Measurements from ENCODE around the gene CHRM5. TPM values are rescaled to one million over a fixed set of nuclear protein-coding genes. Genes with fewer than 3 reads are reported as not detected.

Gene CHRM5
- total RNA-seq, 1 experiment from 2014 or later = not detected

DNA sequence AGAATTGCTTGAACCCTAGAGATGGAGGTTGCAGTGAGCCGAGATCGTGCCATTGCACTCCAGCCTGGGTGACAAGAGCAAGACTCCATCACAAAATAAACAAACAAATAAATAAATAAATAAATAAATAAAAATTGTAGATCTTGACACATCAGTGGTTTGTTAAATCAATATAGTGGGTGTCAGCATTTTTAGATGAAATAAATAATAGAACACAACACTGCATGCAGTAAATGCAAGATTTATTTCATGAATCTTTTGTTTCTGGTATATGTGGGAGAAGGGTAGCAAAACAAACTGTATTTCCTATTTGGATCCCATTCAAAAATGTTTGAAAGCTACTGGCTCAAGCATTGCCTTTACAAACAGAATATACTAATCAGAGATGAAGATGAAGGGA lies 35.6 kb upstream of the CHRM5 start:
- RAD21 ChIA-PET (ENCODE audit: low non-redundant PET in 1 of 2, low total read pairs in 2 of 2, uncharacterized antibody in 2 of 2, unreplicated experiment in 2 of 2) = no interaction called here
- no peaks in the 10 kb centered on the region for H3K79me2 ChIP-seq (ENCODE audit: insufficient read depth, low read length)
- H3K9me2 ChIP-seq (ENCODE audit: insufficient read depth) = no peaks in the 10 kb centered on the region
- H3K27me3 ChIP-seq (ENCODE audit: insufficient read depth, low read length) = no peaks in the 10 kb centered on the region
- H4K20me1 ChIP-seq (ENCODE audit: insufficient read depth) = no peaks in the 10 kb centered on the region
- H3K4me2 ChIP-seq (ENCODE audit: low read length) = no peak overlapping the region
- no peaks in the 10 kb centered on the region for H3K36me3 ChIP-seq (ENCODE audit: control insufficient read depth in 1 of 2, insufficient read depth in 2 of 2, low read length in 2 of 2)
- BruUV-seq (replicated peaks) = no TSS peak
- no peaks in the 10 kb centered on the region for H3K4me1 ChIP-seq (ENCODE audit: control insufficient read depth in 1 of 2, insufficient read depth in 2 of 2, low read length in 2 of 2)
- intact Hi-C loops (cut with micrococcal nuclease) = no loop called here
- H2AFZ ChIP-seq (ENCODE audit: low read depth, low read length, poor library complexity, severe bottlenecking) = no peak overlapping the region
- DNase-seq (ENCODE audit: low read depth, low spot score) = no peak
- POLR2A ChIA-PET = no interaction called here
- CTCF ChIA-PET = no interaction called here
- no peak overlapping the region for H3K9ac ChIP-seq (ENCODE audit: low read length)
- ATAC-seq = no peak
- H3K9me3 ChIP-seq (ENCODE audit: control insufficient read depth in 1 of 2, insufficient read depth in 1 of 2, low read depth in 1 of 2, low read length in 2 of 2) = no peaks in the 10 kb centered on the region
- no peak for TF ChIP-seq TCF7L2 (IDR thresholded peaks at IDR 0.05; ENCODE audit: borderline replicate concordance, extremely low read depth, insufficient read depth, insufficient read length)
- no peak for TF ChIP-seq ATF3 (IDR thresholded peaks at IDR 0.05)
- TF ChIP-seq CEBPB (IDR thresholded peaks at IDR 0.05; ENCODE audit: low read depth) = no peak
- TF ChIP-seq YY1 (IDR thresholded peaks at IDR 0.05; ENCODE audit: extremely low read depth, insufficient replicate concordance, low read depth, low read length) = no peak
- TF ChIP-seq EZH2phosphoT487 (IDR thresholded peaks at IDR 0.05; ENCODE audit: borderline replicate concordance) = no peak
- no peak for TF ChIP-seq REST (IDR thresholded peaks at IDR 0.05; ENCODE audit: low read depth)
- no peak for TF ChIP-seq RAD21 (IDR thresholded peaks at IDR 0.05; ENCODE audit: low read depth)
- no peak for TF ChIP-seq CTCF (IDR thresholded peaks at IDR 0.05 in 2 of 3, conservative IDR thresholded peaks at IDR 0.05 in 1 of 3; ENCODE audit: borderline replicate concordance in 1 of 3, insufficient read depth in 1 of 3, low read depth in 2 of 3, low read length in 2 of 3)
- TF ChIP-seq, protein P1, sequence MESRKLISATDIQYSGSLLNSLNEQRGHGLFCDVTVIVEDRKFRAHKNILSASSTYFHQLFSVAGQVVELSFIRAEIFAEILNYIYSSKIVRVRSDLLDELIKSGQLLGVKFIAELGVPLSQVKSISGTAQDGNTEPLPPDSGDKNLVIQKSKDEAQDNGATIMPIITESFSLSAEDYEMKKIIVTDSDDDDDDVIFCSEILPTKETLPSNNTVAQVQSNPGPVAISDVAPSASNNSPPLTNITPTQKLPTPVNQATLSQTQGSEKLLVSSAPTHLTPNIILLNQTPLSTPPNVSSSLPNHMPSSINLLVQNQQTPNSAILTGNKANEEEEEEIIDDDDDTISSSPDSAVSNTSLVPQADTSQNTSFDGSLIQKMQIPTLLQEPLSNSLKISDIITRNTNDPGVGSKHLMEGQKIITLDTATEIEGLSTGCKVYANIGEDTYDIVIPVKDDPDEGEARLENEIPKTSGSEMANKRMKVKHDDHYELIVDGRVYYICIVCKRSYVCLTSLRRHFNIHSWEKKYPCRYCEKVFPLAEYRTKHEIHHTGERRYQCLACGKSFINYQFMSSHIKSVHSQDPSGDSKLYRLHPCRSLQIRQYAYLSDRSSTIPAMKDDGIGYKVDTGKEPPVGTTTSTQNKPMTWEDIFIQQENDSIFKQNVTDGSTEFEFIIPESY (IDR thresholded peaks at IDR 0.05; ENCODE audit: extremely low read depth, insufficient replicate concordance, low read length) = no peak
- TF ChIP-seq, protein P2, sequence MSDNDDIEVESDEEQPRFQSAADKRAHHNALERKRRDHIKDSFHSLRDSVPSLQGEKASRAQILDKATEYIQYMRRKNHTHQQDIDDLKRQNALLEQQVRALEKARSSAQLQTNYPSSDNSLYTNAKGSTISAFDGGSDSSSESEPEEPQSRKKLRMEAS (IDR thresholded peaks at IDR 0.05) = no peak
- H3K4me3 ChIP-seq (replicated peaks in 1 of 2; ENCODE audit: low read depth in 1 of 2, low read length in 2 of 2) = no peak overlapping the region
- H3K27ac ChIP-seq (ENCODE audit: low read depth, low read length) = no peak overlapping the region
